Measurements from ENCODE around the gene C19orf85.

- TF ChIP-seq, protein P1, sequence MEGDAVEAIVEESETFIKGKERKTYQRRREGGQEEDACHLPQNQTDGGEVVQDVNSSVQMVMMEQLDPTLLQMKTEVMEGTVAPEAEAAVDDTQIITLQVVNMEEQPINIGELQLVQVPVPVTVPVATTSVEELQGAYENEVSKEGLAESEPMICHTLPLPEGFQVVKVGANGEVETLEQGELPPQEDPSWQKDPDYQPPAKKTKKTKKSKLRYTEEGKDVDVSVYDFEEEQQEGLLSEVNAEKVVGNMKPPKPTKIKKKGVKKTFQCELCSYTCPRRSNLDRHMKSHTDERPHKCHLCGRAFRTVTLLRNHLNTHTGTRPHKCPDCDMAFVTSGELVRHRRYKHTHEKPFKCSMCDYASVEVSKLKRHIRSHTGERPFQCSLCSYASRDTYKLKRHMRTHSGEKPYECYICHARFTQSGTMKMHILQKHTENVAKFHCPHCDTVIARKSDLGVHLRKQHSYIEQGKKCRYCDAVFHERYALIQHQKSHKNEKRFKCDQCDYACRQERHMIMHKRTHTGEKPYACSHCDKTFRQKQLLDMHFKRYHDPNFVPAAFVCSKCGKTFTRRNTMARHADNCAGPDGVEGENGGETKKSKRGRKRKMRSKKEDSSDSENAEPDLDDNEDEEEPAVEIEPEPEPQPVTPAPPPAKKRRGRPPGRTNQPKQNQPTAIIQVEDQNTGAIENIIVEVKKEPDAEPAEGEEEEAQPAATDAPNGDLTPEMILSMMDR (IDR thresholded peaks at IDR 0.05) = no peak
- TF ChIP-seq RCOR1 (IDR thresholded peaks at IDR 0.05; ENCODE audit: low read length) (no peak), POLR2AphosphoS5 (IDR thresholded peaks at IDR 0.05; ENCODE audit: low read depth, low read length) (no peak)
- TF ChIP-seq, protein P2, sequence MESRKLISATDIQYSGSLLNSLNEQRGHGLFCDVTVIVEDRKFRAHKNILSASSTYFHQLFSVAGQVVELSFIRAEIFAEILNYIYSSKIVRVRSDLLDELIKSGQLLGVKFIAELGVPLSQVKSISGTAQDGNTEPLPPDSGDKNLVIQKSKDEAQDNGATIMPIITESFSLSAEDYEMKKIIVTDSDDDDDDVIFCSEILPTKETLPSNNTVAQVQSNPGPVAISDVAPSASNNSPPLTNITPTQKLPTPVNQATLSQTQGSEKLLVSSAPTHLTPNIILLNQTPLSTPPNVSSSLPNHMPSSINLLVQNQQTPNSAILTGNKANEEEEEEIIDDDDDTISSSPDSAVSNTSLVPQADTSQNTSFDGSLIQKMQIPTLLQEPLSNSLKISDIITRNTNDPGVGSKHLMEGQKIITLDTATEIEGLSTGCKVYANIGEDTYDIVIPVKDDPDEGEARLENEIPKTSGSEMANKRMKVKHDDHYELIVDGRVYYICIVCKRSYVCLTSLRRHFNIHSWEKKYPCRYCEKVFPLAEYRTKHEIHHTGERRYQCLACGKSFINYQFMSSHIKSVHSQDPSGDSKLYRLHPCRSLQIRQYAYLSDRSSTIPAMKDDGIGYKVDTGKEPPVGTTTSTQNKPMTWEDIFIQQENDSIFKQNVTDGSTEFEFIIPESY (IDR thresholded peaks at IDR 0.05; ENCODE audit: borderline replicate concordance, low read depth) = no peak
Measured at GRCh38 chr19:55433292-55433691, 31.3 kb downstream of the C19orf85 start.

Data from SK-N-SH (cell line).